SK-N-SH treated with all-trans-retinoic acid at 6 μM for 48 hours (cell line): ENCODE data around the gene GPD1.

Experiments used
- ARNTL ChIP-seq: fragments of 450-650 bp; formaldehyde crosslinking; IDR thresholded peaks from 2 replicates; pipeline ENCODE4 v1.5.0; 2020; ENCODE audit warnings: low read depth, mild to moderate bottlenecking, moderate library complexity, borderline replicate concordance
- BACH2 ChIP-seq: fragments of 250-450 bp; sonication (Bioruptor Pico); IDR thresholded peaks from 2 replicates; pipeline ENCODE4 v1.9.0; 2021; ENCODE audit warnings: mild to moderate bottlenecking, borderline replicate concordance
- PPARA ChIP-seq: fragments of 250-450 bp; sonication (Bioruptor Pico); IDR thresholded peaks from 2 replicates; pipeline ENCODE4 v1.5.0; 2020; ENCODE audit warnings: mild to moderate bottlenecking, borderline replicate concordance
- RARB ChIP-seq: fragments of 250-450 bp; sonication (Bioruptor Pico); IDR thresholded peaks from 2 replicates; pipeline ENCODE4 v1.8.0; 2021; ENCODE audit warnings: mild to moderate bottlenecking, moderate library complexity
- ZNF565 ChIP-seq: fragments of 450-650 bp; formaldehyde crosslinking; conservative IDR thresholded peaks from 2 replicates; pipeline ENCODE4 v1.5.0; 2020; ENCODE audit warnings: low read depth, mild to moderate bottlenecking, moderate library complexity
- ZNF70 ChIP-seq: fragments of 450-650 bp; formaldehyde crosslinking; IDR thresholded peaks from 2 replicates; pipeline ENCODE4 v1.5.0; 2020; ENCODE audit warnings: mild to moderate bottlenecking, moderate library complexity
- TF ChIP-seq, protein P1 (sequence below): fragments of 250-450 bp; sonication (Bioruptor Pico); IDR thresholded peaks from 2 replicates; pipeline ENCODE4 v1.8.0; 2020; ENCODE audit warnings: mild to moderate bottlenecking, moderate library complexity, borderline replicate concordance
- TF ChIP-seq, protein P2 (sequence below): fragments of 250-450 bp; sonication (Bioruptor Pico); IDR thresholded peaks from 2 replicates; pipeline ENCODE4 v1.5.1; 2020; ENCODE audit warnings: low read depth, mild to moderate bottlenecking, moderate library complexity

DNA sequence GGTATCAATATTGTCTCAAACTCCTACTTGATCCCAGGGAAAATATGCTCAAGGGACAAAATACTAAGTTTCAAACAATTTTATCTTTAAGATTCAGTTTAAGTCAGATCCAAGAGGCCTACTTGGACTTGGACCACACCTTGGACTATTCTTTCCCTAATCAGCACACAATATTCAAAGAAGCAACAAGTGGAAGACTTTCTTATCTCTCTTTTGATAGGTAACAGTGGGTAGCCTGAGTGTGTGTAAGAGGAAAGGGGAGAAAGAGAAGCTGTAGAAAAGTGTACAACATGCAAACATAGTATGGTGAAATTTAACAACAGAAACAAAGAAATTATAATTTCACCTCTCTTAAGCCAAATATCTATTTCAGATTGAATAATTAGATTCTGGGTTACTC is 56.8 kb downstream of the GPD1 start:
- TF ChIP-seq BACH2 (CRISPR knock-in tag) (no peak), ARNTL (no peak), ZNF565 (CRISPR knock-in tag) (no peak), ZNF70 (CRISPR knock-in tag) (no peak), PPARA (CRISPR knock-in tag) (no peak), RARB (CRISPR knock-in tag) (no peak)
- TF ChIP-seq, protein P1, sequence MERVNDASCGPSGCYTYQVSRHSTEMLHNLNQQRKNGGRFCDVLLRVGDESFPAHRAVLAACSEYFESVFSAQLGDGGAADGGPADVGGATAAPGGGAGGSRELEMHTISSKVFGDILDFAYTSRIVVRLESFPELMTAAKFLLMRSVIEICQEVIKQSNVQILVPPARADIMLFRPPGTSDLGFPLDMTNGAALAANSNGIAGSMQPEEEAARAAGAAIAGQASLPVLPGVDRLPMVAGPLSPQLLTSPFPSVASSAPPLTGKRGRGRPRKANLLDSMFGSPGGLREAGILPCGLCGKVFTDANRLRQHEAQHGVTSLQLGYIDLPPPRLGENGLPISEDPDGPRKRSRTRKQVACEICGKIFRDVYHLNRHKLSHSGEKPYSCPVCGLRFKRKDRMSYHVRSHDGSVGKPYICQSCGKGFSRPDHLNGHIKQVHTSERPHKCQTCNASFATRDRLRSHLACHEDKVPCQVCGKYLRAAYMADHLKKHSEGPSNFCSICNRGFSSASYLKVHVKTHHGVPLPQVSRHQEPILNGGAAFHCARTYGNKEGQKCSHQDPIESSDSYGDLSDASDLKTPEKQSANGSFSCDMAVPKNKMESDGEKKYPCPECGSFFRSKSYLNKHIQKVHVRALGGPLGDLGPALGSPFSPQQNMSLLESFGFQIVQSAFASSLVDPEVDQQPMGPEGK (CRISPR knock-in tag) = no peak
- TF ChIP-seq, protein P2, sequence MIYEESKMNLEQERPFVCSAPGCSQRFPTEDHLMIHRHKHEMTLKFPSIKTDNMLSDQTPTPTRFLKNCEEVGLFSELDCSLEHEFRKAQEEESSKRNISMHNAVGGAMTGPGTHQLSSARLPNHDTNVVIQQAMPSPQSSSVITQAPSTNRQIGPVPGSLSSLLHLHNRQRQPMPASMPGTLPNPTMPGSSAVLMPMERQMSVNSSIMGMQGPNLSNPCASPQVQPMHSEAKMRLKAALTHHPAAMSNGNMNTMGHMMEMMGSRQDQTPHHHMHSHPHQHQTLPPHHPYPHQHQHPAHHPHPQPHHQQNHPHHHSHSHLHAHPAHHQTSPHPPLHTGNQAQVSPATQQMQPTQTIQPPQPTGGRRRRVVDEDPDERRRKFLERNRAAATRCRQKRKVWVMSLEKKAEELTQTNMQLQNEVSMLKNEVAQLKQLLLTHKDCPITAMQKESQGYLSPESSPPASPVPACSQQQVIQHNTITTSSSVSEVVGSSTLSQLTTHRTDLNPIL (CRISPR knock-in tag) = no peak
